Measurements from ENCODE around the gene LEUTX. TPM values are rescaled to one million over a fixed set of nuclear protein-coding genes. Genes with fewer than 3 reads are reported as not detected.

LEUTX gene
- total RNA-seq: not detected in 2 replicates

DNA sequence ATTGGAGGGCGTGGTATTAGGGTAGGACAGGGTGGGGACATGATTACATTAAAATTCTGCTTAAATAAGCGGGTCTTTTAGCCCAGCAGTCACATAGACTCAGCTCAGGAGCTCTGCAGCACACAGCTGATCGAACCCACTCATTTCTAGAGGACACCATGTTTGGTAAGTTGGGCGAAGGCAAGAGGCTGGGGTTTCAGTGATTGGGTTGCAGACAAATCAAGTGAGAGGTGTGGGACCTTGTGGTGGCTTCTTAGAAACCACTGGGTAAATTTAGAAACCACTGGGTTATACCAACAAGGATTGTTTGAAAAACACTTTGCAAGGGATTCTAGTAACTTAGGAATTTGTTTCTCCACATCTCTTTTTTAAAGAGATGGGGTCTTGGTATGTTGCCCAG lies at the start of gene LEUTX:
LEUTX (plus strand) TSS at position 92 of the 400 bp plus-strand sequence; CDS start at position 159, 67 bp downstream.

GRCh38 chr19:39737891-39738290 lies 40.8 kb upstream of the LEUTX start, which contains the start of gene CLC:
TSS of gene CLC (minus strand) at chr19:39738029. CDS start at chr19:39737952, 77 bp downstream.

GRCh38 chr19:39833464-39834286 lies 55.0 kb downstream of the LEUTX start, which contains the start of gene DYRK1B:
TSS of gene DYRK1B (minus strand) at chr19:39834162. CDS start at chr19:39831867, 2,295 bp downstream.

Other genes starting within 250 kb of the LEUTX start
- 3.1 and 3.9 TPM in 2 replicates for gene EID2B, start 246.0 kb upstream of the LEUTX start, total RNA-seq
- 11.6 and 13.0 TPM in 2 replicates for gene EID2, start 238.7 kb upstream of the LEUTX start, total RNA-seq
- not detected in 2 replicates for gene LGALS13, start 176.3 kb upstream of the LEUTX start, total RNA-seq
- gene LGALS16, start 122.9 kb upstream of the LEUTX start, total RNA-seq: not detected in 2 replicates
- not detected in 2 replicates for gene LGALS14, start 74.4 kb upstream of the LEUTX start, total RNA-seq
- not detected in 2 replicates for gene CLC, start 40.8 kb upstream of the LEUTX start, total RNA-seq
- gene DYRK1B, start 55.3 kb downstream of the LEUTX start, total RNA-seq: 11.7 and 16.8 TPM in 2 replicates
- 163 and 170 TPM in 2 replicates for gene FBL, start 67.5 kb downstream of the LEUTX start, total RNA-seq
- gene FCGBP, start 155.8 kb downstream of the LEUTX start, total RNA-seq: not detected in 2 replicates
- gene PSMC4, start 192.3 kb downstream of the LEUTX start, total RNA-seq: 136 and 151 TPM in 2 replicates
- 1.7 and 5.2 TPM in 2 replicates for gene ZNF546, start 218.2 kb downstream of the LEUTX start, total RNA-seq

All from mammary microvascular endothelial cell (primary cell).